Urinary bladder (tissue), 4 donors: ENCODE measurements around the gene MCTP1. TPM values are rescaled to one million over a fixed set of nuclear protein-coding genes. Genes with fewer than 3 reads are reported as not detected.

ENCODE experiments used
- DNase-seq: peaks from one replicate; pipeline ENCODE4 v3.0.0-alpha.2; 2015; ENCODE audit errors: extremely low spot score
- H3K27ac ChIP-seq: one replicate; pipeline ENCODE4 v1.5.1; 2013; ENCODE audit warnings: low read depth, mild to moderate bottlenecking, moderate library complexity
- H3K36me3 ChIP-seq: one replicate; pipeline ENCODE4 v1.6.1; 2013; ENCODE audit warnings: mild to moderate bottlenecking, moderate library complexity; ENCODE audit not compliant: insufficient read depth
- H3K4me1 ChIP-seq: one replicate; pipeline ENCODE4 v1.6.1; 2013; ENCODE audit warnings: mild to moderate bottlenecking, moderate library complexity; ENCODE audit not compliant: insufficient read depth
- H3K4me3 ChIP-seq: one replicate; pipeline ENCODE4 v1.5.1; 2013; ENCODE audit warnings: low read depth, low read length
- WGBS: extraction: QIAGEN DNeasy Blood & Tissue Kit; methylation state at CpG from one replicate; pipeline ENCODE4 v1.1.7; 2013; 5-methylcytosine and 5-hydroxymethylcytosine counted together
- polyA plus RNA-seq: library from polyadenylated mRNA; stranded (reverse); fragments of 200-250 nt; gene quantifications from one replicate; pipeline ENCODE4 v1.2.3, GENCODE V29; 2013
- total RNA-seq: library from RNA; depleted of rRNA; stranded (reverse); fragments of >200 nt; gene quantifications from one replicate; pipeline ENCODE4 v1.2.3, GENCODE V29; 2014
- donor health status: healthy with polysubstance abuse.
- donor health status: healthy.

MCTP1 gene
- total and polyA plus RNA-seq, 2 donors: 10.5 to 45.7 TPM

DNA sequence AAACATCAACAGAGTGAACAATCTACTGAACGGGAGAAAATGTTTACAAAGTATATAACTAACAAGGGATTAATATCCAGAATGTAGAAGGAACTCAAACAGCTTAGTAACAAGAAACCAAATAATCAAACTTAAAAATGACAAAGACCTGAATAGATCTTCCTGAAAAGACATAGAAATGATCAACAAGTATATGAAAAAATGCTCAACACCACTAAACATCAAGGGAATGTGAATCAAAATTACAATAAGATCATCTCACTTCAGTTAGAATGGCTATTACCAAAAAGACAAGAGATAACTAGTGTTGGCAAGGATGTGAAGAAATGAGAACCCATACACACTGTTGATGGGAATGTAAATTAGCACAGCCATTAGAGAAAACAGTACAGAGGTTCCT, 218.8 kb downstream of the MCTP1 start:
- Histone ChIP-seq H3K4me1 (peaks cover 1% of the 10 kb centered on the region), H3K27ac (no peak overlapping the region), H3K36me3 (no peaks in the 10 kb centered on the region), H3K4me3 (no peak overlapping the region)
- DNase-seq: no peak
- WGBS: 46% methylated on average over 1 of the region's 1 CpG

DNA sequence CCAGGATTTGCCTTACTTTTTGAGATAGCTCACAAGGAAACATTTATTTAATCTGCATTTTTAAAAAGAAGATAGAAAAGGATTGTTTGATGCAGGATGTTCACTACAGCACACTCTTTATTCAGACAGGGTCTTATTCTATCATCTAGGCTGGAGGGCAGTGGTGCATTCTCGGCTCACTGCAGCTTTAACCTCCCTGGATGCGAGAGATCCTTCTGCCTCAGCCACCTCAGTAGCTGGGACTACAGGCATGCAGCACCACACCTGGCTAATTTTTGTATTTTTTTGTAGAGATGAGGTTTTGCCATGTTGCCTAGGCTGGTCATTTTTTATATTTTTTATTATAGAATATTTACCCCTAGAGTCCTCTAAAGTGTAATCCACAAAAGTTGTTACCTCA, 221.4 kb downstream of the MCTP1 start:
- H3K27ac ChIP-seq: no peak overlapping the region
- H3K4me1 ChIP-seq: peaks cover under 1% of the 10 kb centered on the region
- no peaks in the 10 kb centered on the region for H3K36me3 ChIP-seq
- no peak overlapping the region for H3K4me3 ChIP-seq
- 73% methylated on average over 2 of the region's 2 CpGs for WGBS
- no peak for DNase-seq

DNA sequence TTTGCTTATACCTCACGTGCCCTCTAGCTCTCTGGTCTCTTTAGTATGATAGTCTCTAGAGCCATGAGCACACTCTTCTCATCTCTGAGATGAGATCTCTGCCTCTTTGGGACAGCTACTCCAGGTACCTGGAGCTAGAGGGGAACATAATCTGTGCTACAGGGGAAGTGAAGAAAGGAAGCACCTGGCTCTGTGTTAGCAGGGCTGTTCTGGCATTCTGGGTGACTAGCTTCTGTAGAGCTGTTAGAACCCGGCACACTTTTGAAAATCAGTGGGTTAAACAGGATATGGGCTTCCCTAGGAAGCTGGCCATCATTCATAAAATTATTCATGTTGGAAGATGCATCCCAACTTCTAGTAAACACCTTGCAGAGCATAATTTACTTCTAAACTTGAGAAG, 224.8 kb downstream of the MCTP1 start:
- no peak for DNase-seq
- H3K4me1 ChIP-seq: no peaks in the 10 kb centered on the region
- no peak overlapping the region for H3K4me3 ChIP-seq
- no peaks in the 10 kb centered on the region for H3K36me3 ChIP-seq
- H3K27ac ChIP-seq: no peak overlapping the region
- 19% methylated on average over 2 of the region's 2 CpGs for WGBS

DNA sequence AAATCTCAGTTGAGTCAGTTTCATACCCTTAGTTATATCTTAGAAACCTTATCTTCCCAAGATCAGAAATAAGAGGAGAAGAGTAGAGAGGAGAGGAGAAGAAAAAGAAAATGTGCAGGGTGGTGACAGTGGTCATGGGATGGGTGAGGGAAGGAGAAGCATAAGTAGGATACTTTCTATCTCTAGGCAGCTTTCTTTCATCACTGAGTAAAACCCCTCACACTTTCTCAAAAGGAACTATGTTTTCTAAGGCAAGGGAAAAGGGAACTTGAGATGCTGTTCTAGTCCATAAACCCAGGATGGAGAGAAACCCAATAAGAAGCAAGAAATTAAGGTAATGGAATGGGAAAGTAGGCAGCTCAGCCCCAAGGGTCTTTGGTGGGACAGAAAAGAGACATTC, 225.3 kb downstream of the MCTP1 start:
- no peak overlapping the region for H3K4me3 ChIP-seq
- no peak for DNase-seq
- H3K27ac ChIP-seq: no peak overlapping the region
- H3K4me1 ChIP-seq: no peaks in the 10 kb centered on the region
- no peaks in the 10 kb centered on the region for H3K36me3 ChIP-seq

DNA sequence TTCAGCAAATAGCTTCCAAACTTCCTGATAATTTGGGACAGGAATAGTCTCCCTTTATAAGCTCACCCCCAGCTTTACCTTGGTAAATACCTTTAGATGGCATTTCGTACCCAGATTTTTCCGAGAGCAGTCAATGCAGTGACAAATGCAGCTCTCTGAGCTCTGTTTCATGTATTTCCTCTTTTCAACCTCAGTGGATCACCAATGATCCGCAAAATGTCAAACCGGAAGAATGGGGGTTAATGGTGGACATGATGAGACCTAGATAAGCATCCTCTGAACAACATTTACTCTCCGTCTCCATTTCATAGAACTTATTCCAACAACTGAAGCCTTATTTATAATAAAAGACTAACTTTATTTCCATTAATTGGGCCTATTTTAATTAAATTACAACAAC, 227.3 kb downstream of the MCTP1 start:
- DNase-seq: no peak
- no peak overlapping the region for H3K27ac ChIP-seq
- no peaks in the 10 kb centered on the region for H3K36me3 ChIP-seq
- no peaks in the 10 kb centered on the region for H3K4me1 ChIP-seq
- no peak overlapping the region for H3K4me3 ChIP-seq
- 80% methylated on average over 5 of the region's 5 CpGs for WGBS

DNA sequence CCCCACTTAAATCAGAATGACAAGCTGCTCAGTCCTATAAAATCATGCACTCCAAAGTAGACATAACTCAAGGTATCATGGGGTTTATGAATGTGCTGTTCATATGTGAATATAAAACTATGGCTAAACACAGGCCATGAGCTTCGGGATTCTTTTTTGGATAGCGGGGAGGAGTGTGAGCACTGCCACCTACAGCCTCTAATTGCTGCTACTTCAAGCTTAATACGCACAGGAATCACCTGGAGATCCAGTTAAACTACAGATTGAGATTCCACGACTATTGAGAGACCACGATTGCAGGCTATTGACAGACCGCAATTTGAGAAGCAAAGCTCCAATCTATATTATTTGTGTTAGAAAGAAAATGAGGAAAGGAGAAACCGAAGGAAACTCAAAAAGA, 231.6 kb downstream of the MCTP1 start:
- no peak for DNase-seq
- Histone ChIP-seq H3K4me1 (no peaks in the 10 kb centered on the region), H3K27ac (no peak overlapping the region), H3K36me3 (no peaks in the 10 kb centered on the region), H3K4me3 (no peak overlapping the region)
- WGBS: 88% methylated on average over 7 of the region's 7 CpGs

DNA sequence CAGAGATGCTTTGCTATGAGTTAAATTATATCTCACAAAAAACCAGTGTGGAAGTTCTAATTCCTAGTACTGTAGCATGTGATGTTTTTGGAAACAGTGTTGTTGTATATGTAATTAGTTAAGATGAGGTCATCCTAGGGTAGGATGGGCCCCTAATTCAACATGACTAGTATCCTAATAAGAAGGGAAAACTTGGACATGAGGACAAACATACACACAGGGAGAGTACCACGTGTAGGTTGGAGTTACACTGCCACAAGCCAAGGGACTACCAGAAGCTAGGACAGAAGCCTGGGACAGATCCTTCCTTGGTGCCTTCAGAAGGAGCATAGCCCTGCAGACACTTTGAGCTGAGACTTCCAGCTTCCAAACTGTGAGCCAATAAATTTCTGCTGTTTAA, 234.2 kb downstream of the MCTP1 start:
- Histone ChIP-seq H3K4me3 (no peak overlapping the region), H3K27ac (no peak overlapping the region), H3K36me3 (no peaks in the 10 kb centered on the region), H3K4me1 (no peaks in the 10 kb centered on the region)
- WGBS: 56% methylated on average over 1 of the region's 1 CpG
- no peak for DNase-seq

DNA sequence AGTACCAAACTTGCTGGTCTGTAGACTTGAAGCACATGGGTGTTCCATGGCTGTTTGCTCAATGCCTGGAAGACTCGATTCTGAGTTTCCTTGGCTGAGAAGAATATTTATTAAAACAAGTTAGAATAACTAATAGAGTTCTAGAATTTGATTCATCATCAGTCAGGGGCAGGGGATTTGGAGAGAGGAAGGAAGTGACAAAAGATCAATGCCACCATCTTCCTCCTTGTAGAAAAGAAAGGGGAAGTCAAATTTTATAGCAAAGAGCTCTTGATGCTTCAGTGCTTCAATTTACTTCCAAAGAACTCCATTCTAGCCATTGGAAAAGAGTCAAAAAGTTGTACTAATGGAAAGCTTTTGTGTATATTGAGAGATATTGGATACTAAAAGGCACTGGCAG, 236.3 kb downstream of the MCTP1 start:
- no peak overlapping the region for H3K4me3 ChIP-seq
- no peak for DNase-seq
- 78% methylated on average over 1 of the region's 1 CpG for WGBS

DNA sequence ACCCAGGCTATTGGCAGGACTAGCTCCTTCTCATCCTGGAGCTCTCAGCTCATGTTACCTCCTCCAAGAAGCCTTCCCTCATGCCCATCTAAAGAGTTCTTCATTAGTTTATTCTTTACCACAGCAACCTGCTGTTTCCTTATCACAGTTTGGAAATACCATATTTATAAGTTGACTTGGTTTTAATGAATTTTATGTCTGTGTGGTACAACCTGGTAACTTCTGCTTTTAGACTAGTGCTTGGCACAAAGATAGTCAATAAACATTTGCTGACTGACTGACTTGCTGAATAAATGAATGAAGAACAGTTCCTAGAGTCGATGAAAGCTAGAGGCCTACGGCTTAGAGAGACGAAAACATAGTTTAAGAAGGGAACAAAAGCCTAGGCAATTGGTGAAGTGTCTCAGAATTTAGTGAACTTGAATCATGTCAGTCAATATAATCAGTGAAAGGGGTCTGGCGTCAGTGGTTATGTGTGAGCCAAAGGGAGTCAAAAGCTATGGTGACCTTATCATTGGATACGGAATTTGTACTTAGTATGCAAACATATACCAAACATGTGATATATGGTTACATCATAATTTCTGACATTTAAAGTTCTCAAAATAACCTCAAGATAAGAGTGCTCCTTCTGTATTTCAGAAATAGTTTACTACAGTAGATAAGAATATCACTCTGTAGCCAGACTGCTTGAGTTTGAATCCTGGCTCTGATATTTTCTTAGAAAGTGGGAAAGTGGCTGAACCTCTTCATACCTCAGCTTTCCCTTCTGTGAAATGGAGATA, 239.5 kb downstream of the MCTP1 start:
- H3K27ac ChIP-seq: no peak overlapping the region
- 39% methylated on average over 5 of the region's 5 CpGs for WGBS
- H3K4me3 ChIP-seq: no peak overlapping the region
- H3K4me1 ChIP-seq: no peaks in the 10 kb centered on the region
- DNase-seq: no peak
- no peaks in the 10 kb centered on the region for H3K36me3 ChIP-seq

More for the DNA sequence above, 236.3 kb downstream of the MCTP1 start:
- no peaks in the 10 kb centered on the region for H3K36me3 ChIP-seq
- H3K27ac ChIP-seq: no peak overlapping the region
- no peaks in the 10 kb centered on the region for H3K4me1 ChIP-seq

DNA sequence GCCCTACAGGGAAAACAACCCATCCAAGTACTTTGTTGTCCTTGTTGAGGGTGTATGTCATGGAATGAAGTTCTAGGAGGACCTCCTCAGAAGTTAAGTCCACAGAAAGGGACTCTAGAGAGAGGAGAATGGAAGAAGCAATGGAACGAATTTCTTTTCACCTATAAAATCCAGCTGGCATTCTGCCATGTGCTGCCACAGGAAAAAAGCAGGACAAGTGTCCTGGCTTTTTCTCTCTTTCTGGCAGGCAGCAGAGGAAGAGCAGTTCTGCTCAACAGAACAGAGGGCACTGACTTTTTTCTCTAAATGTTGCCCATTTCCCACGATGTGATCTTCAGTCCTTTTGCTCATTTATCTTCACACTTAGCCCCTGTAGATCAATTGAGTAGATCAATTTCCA, 240.8 kb downstream of the MCTP1 start:
- no peaks in the 10 kb centered on the region for H3K4me1 ChIP-seq
- DNase-seq: no peak
- H3K36me3 ChIP-seq: no peaks in the 10 kb centered on the region
- WGBS: 69% methylated on average over 2 of the region's 2 CpGs
- no peak overlapping the region for H3K4me3 ChIP-seq
- H3K27ac ChIP-seq: no peak overlapping the region

DNA sequence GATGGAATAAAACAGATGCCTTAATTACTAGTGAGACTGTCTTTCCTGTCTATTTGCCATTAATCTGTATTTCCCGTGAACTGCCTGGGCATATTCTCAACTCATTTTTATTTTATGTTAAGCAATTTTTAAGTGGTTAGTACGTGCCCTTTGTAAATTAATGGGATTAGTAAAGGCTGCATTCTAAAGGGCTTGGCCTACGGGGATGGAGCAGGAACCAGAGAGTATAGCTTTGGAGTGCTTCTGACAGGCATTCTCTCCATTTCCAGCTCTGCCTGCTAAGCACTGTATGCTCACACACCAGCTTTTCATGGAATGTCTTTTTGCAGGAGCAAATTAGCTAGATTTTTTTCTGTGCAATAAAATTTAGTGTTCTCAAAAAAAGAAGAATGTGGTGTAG, 241.2 kb downstream of the MCTP1 start:
- WGBS: 67% methylated on average over 3 of the region's 3 CpGs
- H3K4me1 ChIP-seq: no peaks in the 10 kb centered on the region
- H3K36me3 ChIP-seq: no peaks in the 10 kb centered on the region
- no peak overlapping the region for H3K27ac ChIP-seq
- DNase-seq: no peak
- H3K4me3 ChIP-seq: no peak overlapping the region

DNA sequence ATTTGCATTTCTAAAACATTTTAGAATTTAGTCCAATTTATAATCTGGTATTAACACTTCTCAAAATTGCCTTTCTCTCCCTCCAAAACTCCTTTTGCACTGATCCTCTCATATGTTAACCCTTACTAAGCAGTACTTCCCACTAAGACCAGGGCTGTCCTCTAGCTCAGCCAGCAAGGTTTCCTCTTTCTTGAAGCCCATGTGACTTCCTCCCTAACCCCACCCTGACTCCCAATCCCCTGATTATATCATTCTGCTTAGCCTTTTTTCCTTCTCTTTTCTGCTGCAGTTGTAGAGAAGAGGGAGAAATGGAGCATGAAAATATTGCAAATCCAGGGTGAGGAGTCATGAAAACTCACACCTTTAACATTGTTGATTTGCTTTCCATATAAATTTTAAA, 241.7 kb downstream of the MCTP1 start:
- Histone ChIP-seq H3K4me1 (no peaks in the 10 kb centered on the region), H3K27ac (no peak overlapping the region), H3K4me3 (no peak overlapping the region), H3K36me3 (no peaks in the 10 kb centered on the region)
- no peak for DNase-seq

DNA sequence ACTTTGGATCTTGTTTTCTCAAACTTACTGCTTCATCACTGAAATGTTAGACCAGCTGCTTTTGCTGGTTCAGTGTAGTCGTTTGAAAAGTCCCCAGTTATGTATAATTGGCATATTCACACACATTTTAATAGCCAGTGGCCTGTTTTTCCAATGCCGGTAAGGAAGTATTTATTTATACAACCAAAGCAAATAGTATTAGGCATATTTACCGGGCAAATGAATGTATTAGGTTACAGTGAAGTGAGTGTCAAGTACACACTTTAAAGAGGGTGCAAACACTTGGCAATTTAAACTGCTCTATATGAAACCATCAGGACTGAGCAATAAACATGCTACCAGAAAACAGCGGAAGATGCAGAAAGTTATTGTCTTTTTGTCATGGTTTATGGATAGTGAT, 242.9 kb downstream of the MCTP1 start:
- no peak overlapping the region for H3K27ac ChIP-seq
- no peak overlapping the region for H3K4me3 ChIP-seq
- H3K4me1 ChIP-seq: no peaks in the 10 kb centered on the region
- DNase-seq: no peak
- WGBS: 66% methylated on average over 4 of the region's 4 CpGs
- H3K36me3 ChIP-seq: no peaks in the 10 kb centered on the region

DNA sequence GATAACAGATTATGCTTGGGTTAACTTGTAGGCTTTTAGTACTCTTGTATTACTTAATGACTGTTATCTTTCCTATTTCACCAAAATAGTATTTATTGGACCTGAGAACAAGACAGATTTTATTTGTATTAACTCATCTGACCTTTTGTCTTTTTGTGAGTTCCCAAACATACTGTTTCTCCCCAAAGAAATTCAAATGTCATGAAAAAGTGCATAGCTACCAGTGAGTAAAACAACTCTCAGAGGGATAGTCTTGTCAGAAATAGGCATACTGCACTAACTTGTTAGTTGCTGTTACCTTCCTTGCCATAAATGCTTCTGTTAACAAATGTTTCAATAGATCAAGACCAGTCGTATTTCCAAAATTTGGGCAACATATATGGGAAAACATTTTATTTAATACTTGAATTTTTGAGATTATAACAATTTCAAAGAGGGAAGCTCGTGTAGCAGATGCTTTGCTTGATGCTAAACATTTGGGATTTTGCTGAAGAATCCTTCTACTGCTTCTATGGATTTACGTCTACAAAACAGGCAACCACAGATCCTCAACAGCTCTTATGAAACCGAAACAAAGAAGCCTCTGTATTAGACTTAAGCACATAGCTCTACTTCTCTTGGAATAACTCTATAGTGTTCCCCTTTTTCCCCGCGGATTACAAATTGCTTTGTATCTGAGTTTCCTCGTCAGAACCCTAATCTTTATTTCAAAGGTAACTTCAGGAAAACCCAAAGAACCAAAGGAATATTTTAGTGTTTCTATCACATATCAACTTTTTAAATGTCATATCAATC, 248.8 kb downstream of the MCTP1 start:
- Histone ChIP-seq H3K27ac (no peak overlapping the region), H3K4me1 (no peaks in the 10 kb centered on the region), H3K4me3 (no peak overlapping the region), H3K36me3 (no peaks in the 10 kb centered on the region)
- no peak for DNase-seq
- 72% methylated on average over 7 of the region's 7 CpGs for WGBS
